HEK293 (cell line): ENCODE data around the gene OLFM2.
A peak's percentile ranks its signal among the peaks of the same experiment; 100 is the strongest.

ENCODE experiments used
- HOXD13 ChIP-seq: sonication (generic); formaldehyde crosslinking; IDR thresholded peaks from 2 replicates; pipeline ENCODE4 v1.8.0; 2022; ENCODE audit warnings: missing genetic modification reagents, borderline replicate concordance
- KLF9 ChIP-seq: fragments of 450-650 bp; formaldehyde crosslinking; IDR thresholded peaks from 2 replicates; pipeline ENCODE4 v1.5.1; 2016; ENCODE audit warnings: missing biosample characterization, missing genetic modification characterization, low read depth
- REPIN1 ChIP-seq: fragments of 450-650 bp; formaldehyde crosslinking; IDR thresholded peaks from 2 replicates; pipeline ENCODE4 v1.5.1; 2017; ENCODE audit warnings: missing biosample characterization, missing genetic modification characterization, low read depth
- SALL2 ChIP-seq: fragments of 450-650 bp; formaldehyde crosslinking; IDR thresholded peaks from 2 replicates; pipeline ENCODE4 v1.5.0; 2017; ENCODE audit warnings: missing biosample characterization, mild to moderate bottlenecking, missing genetic modification characterization, borderline replicate concordance
- ZBTB20 ChIP-seq: fragments of 450-650 bp; formaldehyde crosslinking; IDR thresholded peaks from 2 replicates; pipeline ENCODE4 v1.5.1; 2016; ENCODE audit warnings: missing biosample characterization, missing genetic modification characterization
- ZBTB8A ChIP-seq: fragments of 450-650 bp; formaldehyde crosslinking; IDR thresholded peaks from 2 replicates; pipeline ENCODE4 v1.5.1; 2016; ENCODE audit warnings: missing biosample characterization, missing genetic modification characterization
- ZEB2 ChIP-seq: fragments of 450-650 bp; formaldehyde crosslinking; IDR thresholded peaks from 2 replicates; pipeline ENCODE4 v1.5.1; 2016; ENCODE audit warnings: missing biosample characterization, missing genetic modification characterization
- ZFHX2 ChIP-seq: fragments of 450-650 bp; formaldehyde crosslinking; conservative IDR thresholded peaks from 2 replicates; pipeline ENCODE4 v1.5.1; 2016; ENCODE audit warnings: missing biosample characterization, missing genetic modification characterization
- ZIC2 ChIP-seq: fragments of 450-650 bp; formaldehyde crosslinking; IDR thresholded peaks from 2 replicates; pipeline ENCODE4 v1.5.1; 2016; ENCODE audit warnings: missing biosample characterization, missing genetic modification characterization
- ZNF138 ChIP-seq: fragments of 450-650 bp; formaldehyde crosslinking; IDR thresholded peaks from 2 replicates; pipeline ENCODE4 v1.5.1; 2016; ENCODE audit warnings: missing biosample characterization, missing genetic modification characterization, borderline replicate concordance
- ZNF16 ChIP-seq: fragments of 450-650 bp; formaldehyde crosslinking; IDR thresholded peaks from 2 replicates; pipeline ENCODE4 v1.5.1; 2016; ENCODE audit warnings: low read depth, missing biosample characterization, missing genetic modification characterization
- ZNF169 ChIP-seq: fragments of 450-650 bp; formaldehyde crosslinking; IDR thresholded peaks from 2 replicates; pipeline ENCODE4 v1.5.1; 2016; ENCODE audit warnings: missing biosample characterization, missing genetic modification characterization
- ZNF174 ChIP-seq: fragments of 450-650 bp; formaldehyde crosslinking; IDR thresholded peaks from 2 replicates; pipeline ENCODE4 v1.5.0; 2017; ENCODE audit warnings: missing biosample characterization, mild to moderate bottlenecking, missing genetic modification characterization
- ZNF202 ChIP-seq: fragments of 450-650 bp; formaldehyde crosslinking; IDR thresholded peaks from 2 replicates; pipeline ENCODE4 v1.5.1; 2016; ENCODE audit warnings: missing biosample characterization, missing genetic modification characterization, borderline replicate concordance
- ZNF274 ChIP-seq, 2 experiments: fragments of 200-500 bp in 1 of 2; fragments of 450-650 bp in 1 of 2; sonication (Bioruptor generic) in 1 of 2; formaldehyde crosslinking in 1 of 2; IDR thresholded peaks; 2 replicates each; pipeline versions ENCODE4 v1.5.1 to v1.6.1; 2014 to 2016; ENCODE audit warnings: borderline replicate concordance in 1 of 2, inconsistent platforms in 1 of 2, low read length in 1 of 2, missing biosample characterization in 1 of 2, missing genetic modification characterization in 1 of 2
- ZNF292 ChIP-seq: fragments of 450-650 bp; formaldehyde crosslinking; IDR thresholded peaks from 2 replicates; pipeline ENCODE4 v1.5.1; 2016; ENCODE audit warnings: low read depth, missing biosample characterization, missing genetic modification characterization, borderline replicate concordance
- ZNF311 ChIP-seq: fragments of 450-650 bp; formaldehyde crosslinking; IDR thresholded peaks from 2 replicates; pipeline ENCODE4 v1.5.1; 2017; ENCODE audit warnings: missing biosample characterization, missing genetic modification characterization, borderline replicate concordance
- ZNF335 ChIP-seq: fragments of 450-650 bp; formaldehyde crosslinking; conservative IDR thresholded peaks from 2 replicates; pipeline ENCODE4 v1.5.1; 2016; ENCODE audit warnings: missing biosample characterization, missing genetic modification characterization
- ZNF354C ChIP-seq: fragments of 450-650 bp; formaldehyde crosslinking; IDR thresholded peaks from 2 replicates; pipeline ENCODE4 v1.5.1; 2016; ENCODE audit warnings: missing biosample characterization, missing genetic modification characterization, low read depth, borderline replicate concordance
- ZNF473 ChIP-seq: fragments of 450-650 bp; formaldehyde crosslinking; IDR thresholded peaks from 2 replicates; pipeline ENCODE4 v1.5.1; 2017; ENCODE audit warnings: missing biosample characterization, missing genetic modification characterization
- ZNF521 ChIP-seq: fragments of 450-650 bp; formaldehyde crosslinking; IDR thresholded peaks from 2 replicates; pipeline ENCODE4 v1.5.1; 2017; ENCODE audit warnings: missing biosample characterization, mild to moderate bottlenecking, missing genetic modification characterization
- ZNF555 ChIP-seq: fragments of 450-650 bp; formaldehyde crosslinking; conservative IDR thresholded peaks from 2 replicates; pipeline ENCODE4 v1.5.1; 2017; ENCODE audit warnings: missing biosample characterization, mild to moderate bottlenecking, missing genetic modification characterization, inconsistent platforms
- ZNF677 ChIP-seq: fragments of 450-650 bp; IDR thresholded peaks from 2 replicates; pipeline ENCODE4 v1.5.0; 2018; ENCODE audit warnings: missing biosample characterization, mild to moderate bottlenecking, missing genetic modification characterization, moderate library complexity
- ZNF837 ChIP-seq: fragments of 450-650 bp; formaldehyde crosslinking; IDR thresholded peaks from 2 replicates; pipeline ENCODE4 v1.5.1; 2016; ENCODE audit warnings: missing biosample characterization, missing genetic modification characterization
- TF ChIP-seq, protein P1 (sequence below): fragments of 450-650 bp; formaldehyde crosslinking; IDR thresholded peaks from 2 replicates; pipeline ENCODE4 v1.5.0; 2017; ENCODE audit warnings: missing biosample characterization, missing genetic modification characterization, borderline replicate concordance
- TF ChIP-seq, protein P2 (sequence below): fragments of 450-650 bp; formaldehyde crosslinking; conservative IDR thresholded peaks from 2 replicates; pipeline ENCODE4 v1.5.1; 2016; ENCODE audit warnings: low read depth, missing biosample characterization, missing genetic modification characterization
- TF ChIP-seq, protein P3 (sequence below): fragments of 450-650 bp; formaldehyde crosslinking; IDR thresholded peaks from 2 replicates; pipeline ENCODE4 v1.5.1; 2016; ENCODE audit warnings: missing biosample characterization, missing genetic modification characterization

OLFM2 gene

DNA sequence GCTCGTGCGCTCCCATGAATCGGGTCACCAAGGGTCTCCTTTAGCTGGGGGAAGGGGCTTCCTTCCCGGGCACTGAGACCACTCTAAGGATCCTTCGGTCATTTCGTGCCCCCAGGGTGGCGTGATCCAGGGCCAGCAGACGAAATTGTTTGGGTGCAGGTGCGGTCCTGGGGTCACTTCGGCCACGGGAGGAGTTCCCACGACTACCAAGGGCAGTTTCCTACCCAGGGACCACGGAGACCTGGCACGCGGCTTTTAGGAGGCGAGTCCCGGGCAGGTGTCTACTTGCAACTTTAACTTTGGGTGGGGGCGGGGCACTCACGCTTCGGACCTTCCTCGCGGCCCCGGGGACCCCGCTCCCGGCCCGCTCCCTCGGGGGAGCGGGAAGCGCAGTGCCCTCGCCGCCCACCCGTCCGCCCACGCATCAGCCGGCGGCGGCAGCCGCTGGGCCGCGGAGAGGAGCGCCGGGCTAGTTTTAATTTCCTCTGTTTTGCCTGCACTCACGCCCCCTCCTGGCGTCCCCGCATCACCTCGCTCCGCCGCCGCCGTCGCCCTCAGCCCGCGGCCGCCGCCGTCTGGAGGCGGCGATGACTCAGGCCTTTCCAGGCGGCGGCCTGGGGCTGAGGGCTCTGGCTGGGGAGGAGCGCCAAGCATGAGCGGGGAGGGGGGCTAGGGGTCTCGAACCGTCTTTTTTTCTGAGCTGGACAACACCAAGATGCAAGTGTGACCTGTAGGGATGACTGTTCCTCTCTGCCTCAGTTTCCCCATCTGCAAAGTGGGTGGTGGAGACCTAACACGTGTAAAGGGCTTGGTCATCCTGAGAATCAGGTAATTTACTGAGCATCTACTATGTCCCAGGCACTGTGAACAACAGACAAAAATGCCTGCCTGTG, 21.8 kb downstream of the OLFM2 start (continued):
- peak; percentile 96 for TF ChIP-seq ZFHX2 (tag by site-specific recombination)
- TF ChIP-seq, protein P1, sequence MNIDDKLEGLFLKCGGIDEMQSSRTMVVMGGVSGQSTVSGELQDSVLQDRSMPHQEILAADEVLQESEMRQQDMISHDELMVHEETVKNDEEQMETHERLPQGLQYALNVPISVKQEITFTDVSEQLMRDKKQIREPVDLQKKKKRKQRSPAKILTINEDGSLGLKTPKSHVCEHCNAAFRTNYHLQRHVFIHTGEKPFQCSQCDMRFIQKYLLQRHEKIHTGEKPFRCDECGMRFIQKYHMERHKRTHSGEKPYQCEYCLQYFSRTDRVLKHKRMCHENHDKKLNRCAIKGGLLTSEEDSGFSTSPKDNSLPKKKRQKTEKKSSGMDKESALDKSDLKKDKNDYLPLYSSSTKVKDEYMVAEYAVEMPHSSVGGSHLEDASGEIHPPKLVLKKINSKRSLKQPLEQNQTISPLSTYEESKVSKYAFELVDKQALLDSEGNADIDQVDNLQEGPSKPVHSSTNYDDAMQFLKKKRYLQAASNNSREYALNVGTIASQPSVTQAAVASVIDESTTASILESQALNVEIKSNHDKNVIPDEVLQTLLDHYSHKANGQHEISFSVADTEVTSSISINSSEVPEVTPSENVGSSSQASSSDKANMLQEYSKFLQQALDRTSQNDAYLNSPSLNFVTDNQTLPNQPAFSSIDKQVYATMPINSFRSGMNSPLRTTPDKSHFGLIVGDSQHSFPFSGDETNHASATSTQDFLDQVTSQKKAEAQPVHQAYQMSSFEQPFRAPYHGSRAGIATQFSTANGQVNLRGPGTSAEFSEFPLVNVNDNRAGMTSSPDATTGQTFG (tag by site-specific recombination), result no peak
- no peak for TF ChIP-seq ZNF677 (tag by site-specific recombination)
- peak; percentile 53 for TF ChIP-seq KLF9 (tag by site-specific recombination)
- TF ChIP-seq ZBTB20 (tag by site-specific recombination), result peak; percentile 58; the same call in 1 of the 2 replicates
- TF ChIP-seq REPIN1 (tag by site-specific recombination), result no peak
- TF ChIP-seq HOXD13 (CRISPR knock-in tag), result no peak
- TF ChIP-seq SALL2 (tag by site-specific recombination), result no peak
- peak; percentile 87 for TF ChIP-seq ZNF335 (tag by site-specific recombination)
- no peak for TF ChIP-seq ZNF202
- TF ChIP-seq, protein P2, sequence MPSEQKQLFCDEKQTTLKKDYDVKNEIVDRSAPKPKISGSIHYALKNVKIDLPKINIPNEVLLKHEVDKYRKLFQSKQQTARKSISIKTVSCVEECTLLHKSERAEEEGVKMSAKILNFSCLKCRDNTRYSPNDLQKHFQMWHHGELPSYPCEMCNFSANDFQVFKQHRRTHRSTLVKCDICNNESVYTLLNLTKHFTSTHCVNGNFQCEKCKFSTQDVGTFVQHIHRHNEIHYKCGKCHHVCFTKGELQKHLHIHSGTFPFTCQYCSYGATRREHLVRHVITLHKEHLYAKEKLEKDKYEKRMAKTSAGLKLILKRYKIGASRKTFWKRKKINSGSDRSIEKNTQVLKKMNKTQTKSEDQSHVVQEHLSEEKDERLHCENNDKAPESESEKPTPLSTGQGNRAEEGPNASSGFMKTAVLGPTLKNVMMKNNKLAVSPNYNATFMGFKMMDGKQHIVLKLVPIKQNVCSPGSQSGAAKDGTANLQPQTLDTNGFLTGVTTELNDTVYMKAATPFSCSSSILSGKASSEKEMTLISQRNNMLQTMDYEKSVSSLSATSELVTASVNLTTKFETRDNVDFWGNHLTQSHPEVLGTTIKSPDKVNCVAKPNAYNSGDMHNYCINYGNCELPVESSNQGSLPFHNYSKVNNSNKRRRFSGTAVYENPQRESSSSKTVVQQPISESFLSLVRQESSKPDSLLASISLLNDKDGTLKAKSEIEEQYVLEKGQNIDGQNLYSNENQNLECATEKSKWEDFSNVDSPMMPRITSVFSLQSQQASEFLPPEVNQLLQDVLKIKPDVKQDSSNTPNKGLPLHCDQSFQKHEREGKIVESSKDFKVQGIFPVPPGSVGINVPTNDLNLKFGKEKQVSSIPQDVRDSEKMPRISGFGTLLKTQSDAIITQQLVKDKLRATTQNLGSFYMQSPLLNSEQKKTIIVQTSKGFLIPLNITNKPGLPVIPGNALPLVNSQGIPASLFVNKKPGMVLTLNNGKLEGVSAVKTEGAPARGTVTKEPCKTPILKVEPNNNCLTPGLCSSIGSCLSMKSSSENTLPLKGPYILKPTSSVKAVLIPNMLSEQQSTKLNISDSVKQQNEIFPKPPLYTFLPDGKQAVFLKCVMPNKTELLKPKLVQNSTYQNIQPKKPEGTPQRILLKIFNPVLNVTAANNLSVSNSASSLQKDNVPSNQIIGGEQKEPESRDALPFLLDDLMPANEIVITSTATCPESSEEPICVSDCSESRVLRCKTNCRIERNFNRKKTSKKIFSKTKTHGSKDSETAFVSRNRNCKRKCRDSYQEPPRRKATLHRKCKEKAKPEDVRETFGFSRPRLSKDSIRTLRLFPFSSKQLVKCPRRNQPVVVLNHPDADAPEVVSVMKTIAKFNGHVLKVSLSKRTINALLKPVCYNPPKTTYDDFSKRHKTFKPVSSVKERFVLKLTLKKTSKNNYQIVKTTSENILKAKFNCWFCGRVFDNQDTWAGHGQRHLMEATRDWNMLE (tag by site-specific recombination), result no peak
- TF ChIP-seq ZBTB8A, result peak; percentile 89
- no peak for TF ChIP-seq ZNF354C
- TF ChIP-seq ZNF169 (tag by site-specific recombination), result no peak
- no peak for TF ChIP-seq ZNF292 (tag by site-specific recombination)
- no peak for TF ChIP-seq ZNF174
- TF ChIP-seq, protein P3, sequence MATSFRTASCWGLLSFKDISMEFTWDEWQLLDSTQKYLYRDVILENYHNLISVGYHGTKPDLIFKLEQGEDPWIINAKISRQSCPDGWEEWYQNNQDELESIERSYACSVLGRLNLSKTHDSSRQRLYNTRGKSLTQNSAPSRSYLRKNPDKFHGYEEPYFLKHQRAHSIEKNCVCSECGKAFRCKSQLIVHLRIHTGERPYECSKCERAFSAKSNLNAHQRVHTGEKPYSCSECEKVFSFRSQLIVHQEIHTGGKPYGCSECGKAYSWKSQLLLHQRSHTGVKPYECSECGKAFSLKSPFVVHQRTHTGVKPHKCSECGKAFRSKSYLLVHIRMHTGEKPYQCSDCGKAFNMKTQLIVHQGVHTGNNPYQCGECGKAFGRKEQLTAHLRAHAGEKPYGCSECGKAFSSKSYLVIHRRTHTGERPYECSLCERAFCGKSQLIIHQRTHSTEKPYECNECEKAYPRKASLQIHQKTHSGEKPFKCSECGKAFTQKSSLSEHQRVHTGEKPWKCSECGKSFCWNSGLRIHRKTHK (tag by site-specific recombination), result no peak
- TF ChIP-seq ZNF274 (IDR thresholded peaks at IDR 0.05; ENCODE audit: low read length), result no peak
- TF ChIP-seq ZNF274 (tag by site-specific recombination; IDR thresholded peaks at IDR 0.05; ENCODE audit: borderline replicate concordance), result no peak
- TF ChIP-seq ZNF16 (tag by site-specific recombination), result no peak
- TF ChIP-seq ZEB2, result peak; percentile 56; the same call in 1 of the 2 replicates
- TF ChIP-seq ZIC2 (tag by site-specific recombination), result no peak
- no peak for TF ChIP-seq ZNF473 (tag by site-specific recombination)
- TF ChIP-seq ZNF311, result no peak
- no peak for TF ChIP-seq ZNF555 (tag by site-specific recombination)
- TF ChIP-seq ZNF837 (tag by site-specific recombination), result no peak
- no peak for TF ChIP-seq ZNF138 (tag by site-specific recombination)
- no peak for TF ChIP-seq ZNF521 (tag by site-specific recombination)
